ENCODE data around the gene LRRIQ1.
A peak's percentile ranks its signal among the peaks of the same experiment; 100 is the strongest.
"Not testable (repeated sequence)": the region's sequence is repeated elsewhere in the genome, so short reads cannot be mapped to it uniquely, and the experiment has no call there.

The LRRIQ1 gene

GRCh38 chr12:85190728-85191127 lies 154.6 kb downstream of the LRRIQ1 start:
- H3K4me3 ChIP-seq (ENCODE audit: low read depth, low read length) = no peak overlapping the region

- not testable (repeated sequence) for H3K4me3 ChIP-seq (ENCODE audit: low read depth, low read length)
These were observed 167.7 kb downstream of the LRRIQ1 start for GRCh38 chr12:85203809-85204208.

DNA sequence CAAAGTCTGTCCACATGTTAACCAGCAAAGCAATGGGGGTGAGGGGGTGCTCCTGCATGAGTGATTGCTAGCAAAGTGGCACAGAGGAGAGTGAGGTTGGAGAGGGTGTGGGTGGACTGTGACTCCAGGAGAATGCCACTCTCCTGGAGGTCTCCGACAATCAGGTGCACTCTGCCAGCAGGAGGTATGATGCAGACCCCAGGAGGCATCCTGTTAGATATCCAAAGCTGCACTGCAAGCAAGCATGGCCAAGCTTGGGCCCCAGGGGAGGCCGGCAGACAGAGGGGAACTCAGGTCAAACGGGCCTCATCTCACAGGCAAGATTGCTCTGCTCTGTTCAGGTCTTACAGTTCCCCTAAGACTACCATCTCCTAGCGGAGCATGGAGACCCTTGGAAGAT lies 170.4 kb downstream of the LRRIQ1 start:
- no peak overlapping the region for H3K4me3 ChIP-seq (ENCODE audit: low read depth, low read length)

- not testable (repeated sequence) for H3K4me3 ChIP-seq (ENCODE audit: low read depth, low read length)
These were observed 188.2 kb downstream of the LRRIQ1 start for GRCh38 chr12:85224339-85224738.

GRCh38 chr12:85225501-85225900 lies 189.3 kb downstream of the LRRIQ1 start:
- H3K4me3 ChIP-seq (ENCODE audit: low read depth, low read length) = no peak overlapping the region

DNA sequence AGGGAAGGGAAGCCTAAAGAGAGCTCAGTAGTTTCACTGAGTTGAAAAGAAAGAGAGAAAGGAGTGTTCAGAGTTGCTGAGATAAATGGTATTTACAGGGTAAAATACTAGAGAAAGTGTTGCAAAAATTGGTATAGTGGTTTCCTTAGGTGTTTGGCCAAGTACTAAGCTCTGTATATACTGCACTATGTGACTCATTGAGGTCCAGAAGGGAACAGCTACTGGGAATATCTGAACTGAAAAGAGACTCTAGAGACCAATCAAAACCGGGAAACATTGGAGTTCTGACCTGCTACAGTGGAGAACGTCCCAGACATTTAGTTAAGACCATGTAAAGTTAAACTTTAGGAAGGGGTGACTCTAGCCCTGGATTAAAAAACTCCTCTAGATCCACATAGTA lies 201.2 kb downstream of the LRRIQ1 start:
- H3K4me3 ChIP-seq (ENCODE audit: low read depth, low read length) = no peak overlapping the region

DNA sequence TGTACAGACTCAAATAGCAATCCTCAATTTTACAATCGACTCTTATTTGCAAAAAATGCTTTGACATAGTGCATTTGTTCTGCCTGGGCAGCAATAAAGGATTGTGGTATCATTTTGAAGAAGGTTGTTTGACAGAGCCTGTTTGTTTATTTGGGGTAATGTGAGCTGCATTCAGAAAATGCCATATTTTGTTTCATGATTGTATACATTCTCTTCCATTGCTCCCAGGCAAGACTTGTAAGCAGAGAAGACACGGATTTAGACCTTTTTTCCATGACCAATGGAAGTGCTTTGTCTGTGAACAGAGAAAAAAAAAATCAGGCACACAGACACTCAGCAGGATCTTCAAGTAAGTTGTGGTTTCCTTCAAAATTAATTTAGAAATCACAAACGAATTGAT lies 208.4 kb downstream of the LRRIQ1 start:
- H3K4me3 ChIP-seq (ENCODE audit: low read depth, low read length) = no peak overlapping the region

GRCh38 chr12:85253853-85254252 lies 217.7 kb downstream of the LRRIQ1 start:
- no peak overlapping the region for H3K4me3 ChIP-seq (ENCODE audit: low read depth, low read length)

DNA sequence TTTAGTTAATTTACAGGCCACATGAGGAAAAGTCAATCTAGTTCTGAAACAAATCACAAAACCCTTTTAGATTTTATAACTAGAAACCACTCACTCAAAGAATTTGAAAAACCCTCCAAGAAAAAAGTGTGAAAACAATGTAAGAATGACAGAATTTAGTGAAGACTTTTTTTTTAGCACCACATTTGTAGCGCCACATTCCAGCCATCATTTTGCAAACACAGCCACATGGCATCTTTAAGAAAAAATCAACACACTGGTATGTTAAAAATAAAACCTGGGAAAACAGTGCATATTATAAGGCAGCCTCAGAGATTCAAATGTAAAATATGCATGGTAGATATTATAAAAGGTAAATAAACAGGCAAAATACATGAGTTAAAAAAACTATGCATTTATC lies 221.5 kb downstream of the LRRIQ1 start:
- H3K4me3 ChIP-seq (ENCODE audit: low read depth, low read length) = no peak overlapping the region

DNA sequence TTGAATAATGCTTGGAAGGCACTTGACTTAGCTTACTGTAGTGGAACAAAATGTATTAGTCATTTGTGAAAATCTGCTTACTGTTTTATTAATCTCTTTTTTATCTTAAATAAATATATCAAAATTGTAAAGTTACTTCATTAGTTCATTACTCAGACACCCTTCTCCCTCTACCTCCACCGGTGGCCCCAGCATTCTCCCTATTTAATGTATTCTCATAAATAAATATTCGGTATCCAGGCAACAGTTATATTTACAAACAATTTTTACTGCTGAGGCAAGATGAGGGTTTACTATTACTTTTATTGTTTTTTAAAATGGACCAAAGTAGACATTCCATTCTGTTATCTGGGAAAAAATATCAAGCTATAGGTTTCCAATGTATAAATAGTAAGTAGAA lies 224.3 kb downstream of the LRRIQ1 start:
- H3K4me3 ChIP-seq (ENCODE audit: low read depth, low read length) = no peak overlapping the region

GRCh38 chr12:85260896-85261295 lies 224.7 kb downstream of the LRRIQ1 start:
- H3K4me3 ChIP-seq (ENCODE audit: low read depth, low read length) = no peak overlapping the region

- no peak overlapping the region for H3K4me3 ChIP-seq (ENCODE audit: low read depth, low read length)
These were observed 230.2 kb downstream of the LRRIQ1 start for GRCh38 chr12:85266356-85266755.

- peak overlapping the region; percentile 22 for H3K4me3 ChIP-seq (ENCODE audit: low read depth, low read length)
These were observed 237.5 kb downstream of the LRRIQ1 start for GRCh38 chr12:85273381-85274314.

- H3K4me3 ChIP-seq (ENCODE audit: low read depth, low read length) = no peak overlapping the region
These were observed 238.1 kb downstream of the LRRIQ1 start for GRCh38 chr12:85274315-85274651.

DNA sequence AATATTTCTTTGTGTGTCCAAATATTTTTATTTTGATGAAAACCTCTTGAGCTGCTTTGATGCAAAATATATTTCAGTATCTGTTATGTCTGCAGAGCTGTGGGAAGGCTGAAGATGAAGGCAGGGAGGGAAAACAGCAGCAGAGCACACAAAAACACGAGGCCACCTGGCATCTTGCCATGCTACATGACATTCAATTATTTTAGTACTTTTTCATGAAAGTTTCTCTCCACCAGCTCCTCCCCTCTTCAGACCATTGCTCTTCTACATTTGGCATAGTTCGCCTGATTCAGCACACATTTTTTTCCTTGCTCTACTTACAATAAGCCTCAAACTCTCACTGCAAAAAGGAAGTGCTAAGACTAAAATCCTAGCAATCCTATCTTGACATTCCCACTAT lies 239.2 kb downstream of the LRRIQ1 start:
- no peak overlapping the region for H3K4me3 ChIP-seq (ENCODE audit: low read depth, low read length)

- no peak overlapping the region for H3K4me3 ChIP-seq (ENCODE audit: low read depth, low read length)
These were observed 241.0 kb downstream of the LRRIQ1 start for GRCh38 chr12:85277191-85277590.

- H3K4me3 ChIP-seq (ENCODE audit: low read depth, low read length) = peak overlapping the region; percentile 17
These were observed 241.9 kb downstream of the LRRIQ1 start for GRCh38 chr12:85277900-85278597.

DNA sequence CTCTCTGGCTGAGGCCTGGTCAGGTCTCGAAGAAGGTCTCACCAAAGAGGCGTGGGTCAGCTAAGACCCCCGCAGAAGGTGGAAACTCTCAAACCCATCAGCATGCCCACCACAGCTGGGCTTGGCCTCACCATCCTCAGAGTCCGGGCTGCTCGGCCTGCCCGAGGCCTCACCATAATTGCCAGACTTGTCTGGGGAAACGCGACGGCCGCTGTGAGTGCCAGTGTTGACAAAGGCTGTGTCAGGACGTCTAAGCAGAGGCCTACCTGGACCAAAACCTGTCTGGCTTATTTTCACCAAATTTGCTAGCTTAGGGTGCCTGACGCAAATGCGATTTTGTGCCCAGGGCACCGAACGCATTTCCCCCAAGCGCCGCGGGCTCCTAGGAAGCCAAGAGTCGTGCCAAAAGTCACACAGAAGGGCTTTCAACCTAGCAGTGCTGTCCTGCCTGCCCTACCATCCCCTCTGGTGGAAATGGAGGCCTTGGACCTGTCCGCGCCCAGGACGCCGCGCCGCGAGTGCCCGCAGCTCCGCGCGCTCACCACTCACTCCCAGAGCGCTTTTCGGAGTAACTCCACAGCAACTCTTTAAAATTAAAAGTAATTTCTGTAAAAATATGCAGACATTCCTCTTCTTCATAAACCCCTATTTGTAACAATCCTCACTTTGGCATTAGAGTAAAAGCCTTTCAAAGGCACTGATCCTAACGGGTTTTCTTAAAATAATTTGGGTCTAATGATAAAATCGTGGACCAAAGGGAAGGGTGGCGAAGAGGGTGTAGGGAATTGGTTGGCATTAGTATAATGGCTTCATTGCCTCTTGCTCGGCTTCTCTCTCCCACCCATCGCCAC lies 242.7 kb downstream of the LRRIQ1 start:
- peak overlapping the region; percentile 75 for H3K4me3 ChIP-seq (ENCODE audit: low read depth, low read length)

- H3K4me3 ChIP-seq (ENCODE audit: low read depth, low read length) = peak overlapping the region; percentile 75
These were observed 243.5 kb downstream of the LRRIQ1 start for GRCh38 chr12:85279449-85280164.

- peak within 1 kb of the TSS; percentile 75 for H3K4me3 ChIP-seq (ENCODE audit: low read depth, low read length)
These were observed 244.2 kb downstream of the LRRIQ1 start, which contains the start of gene ALX1 for GRCh38 chr12:85280165-85280983. ALX1 (plus strand) TSS chr12:85280220; CDS start chr12:85280262, 42 bp downstream.
